ENCODE measurements around the gene ATOSA. TPM values are rescaled to one million over a fixed set of nuclear protein-coding genes. Genes with fewer than 3 reads are reported as not detected.

The ATOSA gene
- total RNA-seq, 6 experiments from 2014 or later = 17.3 to 28.2 (median 22.0) TPM

GRCh38 chr15:52699457-52699856 lies 20.3 kb upstream of the ATOSA start:
- peaks cover 32% of the 10 kb centered on the region for H3K27me3 Mint-ChIP-seq (ENCODE audit: insufficient read depth)
- no peaks in the 10 kb centered on the region for H3K9me3 Mint-ChIP-seq
- TF ChIP-seq CTCF (IDR thresholded peaks at IDR 0.05) = no peak
- no peak overlapping the region for H3K4me3 Mint-ChIP-seq
- H3K27ac Mint-ChIP-seq = no peak overlapping the region
- DNase-seq = no peak
- H3K4me1 Mint-ChIP-seq (ENCODE audit: low read depth) = peaks cover 6% of the 10 kb centered on the region
- no peaks in the 10 kb centered on the region for H3K36me3 Mint-ChIP-seq (ENCODE audit: low read depth)

- TF ChIP-seq CTCF (IDR thresholded peaks at IDR 0.05) = no peak
- Mint-ChIP-seq H3K4me1 (ENCODE audit: low read depth) (peaks cover 6% of the 10 kb centered on the region), H3K4me3 (no peak overlapping the region), H3K36me3 (ENCODE audit: low read depth) (no peaks in the 10 kb centered on the region), H3K27ac (no peak overlapping the region), H3K9me3 (no peaks in the 10 kb centered on the region), H3K27me3 (ENCODE audit: insufficient read depth) (peaks cover 25% of the 10 kb centered on the region)
- DNase-seq = no peak
These were observed 19.3 kb upstream of the ATOSA start for GRCh38 chr15:52698514-52698913.

GRCh38 chr15:52697051-52697450 lies 17.9 kb upstream of the ATOSA start:
- Mint-ChIP-seq H3K9me3 (no peaks in the 10 kb centered on the region), H3K27ac (no peak overlapping the region), H3K36me3 (ENCODE audit: low read depth) (no peaks in the 10 kb centered on the region), H3K4me3 (no peak overlapping the region), H3K4me1 (ENCODE audit: low read depth) (peaks cover 6% of the 10 kb centered on the region), H3K27me3 (ENCODE audit: insufficient read depth) (peaks cover 20% of the 10 kb centered on the region)
- DNase-seq = no peak
- TF ChIP-seq CTCF (IDR thresholded peaks at IDR 0.05) = no peak

- H3K36me3 Mint-ChIP-seq (ENCODE audit: low read depth) = no peaks in the 10 kb centered on the region
- no peak overlapping the region for H3K4me3 Mint-ChIP-seq
- peaks cover 6% of the 10 kb centered on the region for H3K4me1 Mint-ChIP-seq (ENCODE audit: low read depth)
- no peaks in the 10 kb centered on the region for H3K9me3 Mint-ChIP-seq
- DNase-seq = no peak
- peaks cover 18% of the 10 kb centered on the region for H3K27me3 Mint-ChIP-seq (ENCODE audit: insufficient read depth)
- H3K27ac Mint-ChIP-seq = no peak overlapping the region
- TF ChIP-seq CTCF (IDR thresholded peaks at IDR 0.05) = no peak
These were observed 16.0 kb upstream of the ATOSA start for GRCh38 chr15:52695154-52695553.

- Mint-ChIP-seq H3K4me1 (ENCODE audit: low read depth) (no peaks in the 10 kb centered on the region), H3K27ac (no peak overlapping the region), H3K4me3 (no peak overlapping the region), H3K9me3 (no peaks in the 10 kb centered on the region), H3K27me3 (ENCODE audit: insufficient read depth) (peaks cover 17% of the 10 kb centered on the region), H3K36me3 (ENCODE audit: low read depth) (no peaks in the 10 kb centered on the region)
- TF ChIP-seq CTCF (IDR thresholded peaks at IDR 0.05) = no peak
- DNase-seq = no peak
These were observed 10.4 kb upstream of the ATOSA start for GRCh38 chr15:52689562-52689961.

- H3K36me3 Mint-ChIP-seq (ENCODE audit: low read depth) = no peaks in the 10 kb centered on the region
- no peak for TF ChIP-seq CTCF (IDR thresholded peaks at IDR 0.05)
- H3K9me3 Mint-ChIP-seq = no peaks in the 10 kb centered on the region
- H3K27me3 Mint-ChIP-seq (ENCODE audit: insufficient read depth) = peaks cover 14% of the 10 kb centered on the region
- H3K4me1 Mint-ChIP-seq (ENCODE audit: low read depth) = peaks cover 20% of the 10 kb centered on the region
- no peak for DNase-seq
- H3K4me3 Mint-ChIP-seq = no peak overlapping the region
- H3K27ac Mint-ChIP-seq = no peak overlapping the region
These were observed 4.4 kb upstream of the ATOSA start for GRCh38 chr15:52683580-52683979.

Data from HFFc6 (cell line).